Measurements from ENCODE around the gene CD79A.
A peak's percentile ranks its signal among the peaks of the same experiment; 100 is the strongest.
"Not testable (repeated sequence)": the region's sequence is repeated elsewhere in the genome, so short reads cannot be mapped to it uniquely, and the experiment has no call there.

CD79A gene

DNA sequence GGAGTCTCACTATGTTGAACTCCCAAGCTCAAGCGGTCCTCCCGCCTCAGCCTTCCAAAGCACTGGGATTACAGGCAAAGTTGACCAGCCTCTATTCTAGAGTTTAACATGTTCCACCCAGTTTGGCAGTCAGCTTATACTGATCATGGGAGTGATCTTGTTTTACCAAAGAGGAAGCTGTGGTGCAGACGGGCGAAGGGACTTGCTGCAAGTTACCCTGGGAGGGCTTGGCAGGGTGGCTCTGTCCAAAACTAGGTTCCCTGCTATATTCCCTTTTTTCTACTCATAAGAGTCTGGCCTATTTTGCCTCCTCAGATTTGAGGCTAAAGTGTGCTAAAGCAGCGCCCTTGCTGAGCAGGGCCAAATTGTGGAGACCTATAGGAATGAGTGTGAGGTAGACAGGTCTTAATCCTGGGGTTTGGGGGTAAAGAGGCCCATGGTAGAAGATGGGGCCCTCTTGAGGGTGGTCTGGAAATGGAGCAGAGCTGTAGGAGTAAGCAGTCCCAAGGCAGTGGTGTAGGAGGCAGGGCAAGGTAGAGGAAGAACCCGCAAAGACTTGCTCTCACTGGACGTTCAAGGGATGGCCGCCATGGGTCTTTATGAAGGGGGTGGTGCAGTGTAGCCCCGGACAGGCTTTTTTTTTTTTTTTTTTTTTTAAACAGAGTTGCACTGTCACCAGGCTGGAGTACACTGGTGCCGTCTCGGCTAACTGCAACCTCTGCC lies 13.7 kb upstream of the CD79A start:
- no peak for DNase-seq (ENCODE audit: low read depth)

- DNase-seq (ENCODE audit: low read depth) = no peak
Measured at GRCh38 chr19:41864374-41864773, 12.7 kb upstream of the CD79A start.

DNA sequence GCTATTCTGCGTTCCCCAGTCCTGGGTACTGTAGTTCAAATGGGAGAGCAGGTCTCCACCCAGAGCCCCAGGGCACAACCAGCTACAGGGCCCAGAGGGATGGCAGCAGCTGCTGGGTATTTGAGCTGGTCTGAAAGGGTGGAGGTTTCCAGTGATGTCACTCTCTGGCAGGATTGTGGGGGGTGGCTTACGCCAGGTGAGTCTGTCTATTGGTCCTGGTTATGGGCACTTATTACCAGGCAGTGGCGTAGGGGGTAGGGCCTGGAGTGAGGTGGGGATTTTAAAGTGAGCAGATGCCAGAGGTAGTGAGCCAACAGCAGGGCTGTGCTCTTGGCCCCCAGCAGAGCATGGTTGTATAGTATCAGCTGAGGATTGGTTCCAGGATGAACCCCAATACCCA lies 10.8 kb upstream of the CD79A start:
- no peak for DNase-seq (ENCODE audit: low read depth)

- DNase-seq (ENCODE audit: low read depth) = no peak
Measured at GRCh38 chr19:41868120-41868988, 8.7 kb upstream of the CD79A start.

DNA sequence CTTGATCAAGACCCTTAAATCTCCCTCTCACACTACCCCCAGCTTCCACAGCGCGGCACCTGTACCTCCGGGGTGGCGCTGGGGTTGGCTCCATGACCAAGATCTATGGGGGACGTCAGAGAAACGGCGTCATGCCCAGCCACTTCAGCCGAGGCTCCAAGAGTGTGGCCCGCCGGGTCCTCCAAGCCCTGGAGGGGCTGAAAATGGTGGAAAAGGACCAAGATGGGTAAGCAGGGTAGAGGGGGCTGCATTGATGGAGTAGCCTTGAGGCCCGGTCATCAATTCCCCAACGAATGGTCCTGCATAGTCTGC lies 8.1 kb upstream of the CD79A start:
- DNase-seq (ENCODE audit: low read depth) = no peak

- no peak for DNase-seq (ENCODE audit: low read depth)
Measured at GRCh38 chr19:41869374-41869955, 7.6 kb upstream of the CD79A start.

GRCh38 chr19:41870401-41870873 lies 6.6 kb upstream of the CD79A start:
- DNase-seq (ENCODE audit: low read depth) = no peak

DNA sequence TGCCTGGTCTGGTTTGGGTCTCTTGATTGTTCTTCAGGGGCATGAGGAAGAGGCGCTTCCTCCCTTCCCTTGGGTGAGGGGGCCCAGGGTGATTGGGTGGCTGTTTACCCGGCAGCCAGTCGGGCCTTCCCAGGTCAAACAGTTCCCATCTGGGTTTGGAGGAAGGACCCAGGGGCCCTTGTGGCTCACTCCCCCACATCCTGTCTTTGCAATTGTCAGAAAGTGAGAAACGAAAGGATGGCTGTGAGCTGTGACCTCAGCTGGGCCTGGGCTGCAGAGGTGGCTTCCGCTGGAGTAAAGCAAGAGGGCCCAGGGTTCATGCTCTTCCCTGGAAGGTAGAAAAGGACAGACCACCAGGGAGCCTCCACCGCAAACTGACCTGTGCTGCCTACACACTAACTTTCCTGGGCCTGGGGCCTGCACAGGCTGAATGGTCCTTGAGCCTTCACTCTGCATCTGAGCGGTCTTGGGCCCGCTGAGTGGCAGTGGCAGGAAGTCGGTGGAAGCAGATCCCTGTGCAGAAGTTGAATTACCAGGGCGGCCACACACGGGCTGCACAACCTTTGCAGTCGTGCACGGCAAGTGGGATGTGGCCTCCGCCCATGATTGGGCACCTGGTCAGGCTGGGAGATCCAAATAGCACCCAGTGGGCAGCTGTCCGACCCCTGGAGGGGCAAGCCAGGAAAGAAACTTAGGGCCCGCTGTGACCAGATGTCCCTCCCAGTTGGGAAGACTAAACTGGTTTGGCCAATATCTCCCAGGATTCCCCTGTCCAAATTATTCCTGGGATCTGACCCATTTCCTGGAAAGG lies 5.3 kb upstream of the CD79A start:
- no peak for DNase-seq (ENCODE audit: low read depth)

DNA sequence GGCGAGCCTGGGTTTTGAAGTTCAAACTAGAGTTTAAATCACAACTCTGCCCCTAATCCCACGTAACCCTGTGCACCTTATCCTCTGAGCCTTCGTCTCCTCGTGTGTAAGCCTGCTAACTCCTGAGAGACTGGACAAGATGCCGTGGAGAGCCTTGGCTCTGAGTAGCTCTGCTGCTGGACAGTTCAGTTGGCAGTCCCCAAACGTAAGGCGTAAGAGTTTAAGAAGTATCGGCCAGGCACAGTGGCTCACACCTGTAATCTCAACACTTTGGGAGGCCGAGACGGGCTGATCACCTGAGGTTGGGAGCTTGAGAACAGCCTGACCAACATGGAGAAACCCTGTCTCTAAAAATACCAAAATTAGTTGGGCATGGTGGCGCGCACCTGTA lies 4.7 kb upstream of the CD79A start:
- no peak for DNase-seq (ENCODE audit: low read depth)

DNA sequence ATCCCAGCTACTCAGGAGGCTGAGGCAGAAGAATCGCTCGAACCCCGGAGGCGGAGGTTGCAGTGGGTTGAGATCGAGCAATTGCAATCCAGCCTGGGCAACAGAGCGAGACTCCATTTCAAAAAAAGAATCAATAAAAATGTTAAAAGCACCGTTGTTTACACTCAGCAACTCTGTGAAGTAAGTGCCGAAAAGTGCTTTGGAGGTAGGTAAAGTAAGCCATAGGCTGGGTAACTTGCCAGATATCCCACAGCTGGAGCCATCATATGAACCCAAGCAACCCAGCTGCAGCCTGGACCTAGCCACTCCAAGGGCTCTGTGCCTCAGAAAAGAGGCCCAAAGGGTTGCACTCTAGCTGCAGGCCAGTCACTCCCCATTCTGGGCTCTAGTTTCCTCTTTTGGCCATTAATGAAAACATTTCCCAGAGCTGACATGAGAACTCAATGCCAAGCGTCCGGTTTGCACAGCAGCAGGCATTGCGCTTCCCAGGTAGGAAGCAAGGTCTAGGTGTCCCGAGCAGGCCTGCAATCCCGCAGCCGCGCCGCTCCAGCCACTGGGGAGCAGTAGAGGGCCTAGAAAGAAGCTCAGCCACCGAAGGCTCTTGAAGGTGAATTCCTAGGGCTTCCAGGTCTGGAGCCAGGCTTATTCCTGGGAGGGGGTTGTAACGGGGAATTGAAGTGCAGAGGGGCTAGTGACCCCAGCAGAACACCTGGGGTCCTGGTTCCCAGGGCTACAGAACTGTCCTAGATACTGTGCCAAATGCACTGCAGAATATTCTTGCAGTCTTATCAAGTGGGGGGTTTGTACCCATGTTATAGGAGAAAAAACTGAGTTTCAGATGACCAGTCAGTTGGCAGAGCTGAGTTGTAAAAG lies 4.1 kb upstream of the CD79A start:
- no peak for DNase-seq (ENCODE audit: low read depth)

DNA sequence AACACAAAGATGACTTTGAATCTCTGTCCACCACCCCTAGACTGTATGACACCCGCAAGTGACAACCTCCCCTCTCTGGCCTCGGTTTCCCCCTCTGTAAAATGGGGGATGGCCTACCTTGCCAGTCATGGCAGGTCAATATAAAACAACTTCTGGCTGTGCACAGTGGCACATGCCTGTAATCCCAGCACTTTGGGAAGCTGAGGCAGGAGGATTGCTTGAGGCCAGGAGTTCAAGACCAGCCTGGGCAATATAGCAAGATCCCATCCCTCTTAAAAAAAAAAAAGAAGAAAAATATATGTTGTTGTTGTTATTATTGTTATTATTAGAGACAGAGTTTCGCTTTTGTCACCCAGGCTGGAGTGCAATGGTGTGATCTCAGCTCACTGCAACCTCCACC lies 1.1 kb upstream of the CD79A start:
- DNase-seq (ENCODE audit: low read depth) = not testable (repeated sequence)

- no peak for DNase-seq (ENCODE audit: low read depth)
Measured at GRCh38 chr19:41877916-41878905, 1.1 kb downstream of the CD79A start.

DNA sequence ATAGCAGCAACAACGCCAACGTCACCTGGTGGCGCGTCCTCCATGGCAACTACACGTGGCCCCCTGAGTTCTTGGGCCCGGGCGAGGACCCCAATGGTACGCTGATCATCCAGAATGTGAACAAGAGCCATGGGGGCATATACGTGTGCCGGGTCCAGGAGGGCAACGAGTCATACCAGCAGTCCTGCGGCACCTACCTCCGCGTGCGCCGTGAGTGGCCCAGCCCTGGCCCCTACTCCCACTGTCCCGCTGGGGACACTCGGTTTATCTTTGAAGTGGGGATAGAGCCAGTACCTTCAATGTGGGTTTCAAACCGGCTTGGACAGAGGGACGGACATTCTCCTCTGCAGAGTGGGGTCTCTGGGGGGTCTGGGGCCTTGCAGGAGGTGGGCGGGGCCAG lies 2.0 kb downstream of the CD79A start:
- no peak for DNase-seq (ENCODE audit: low read depth)

DNA sequence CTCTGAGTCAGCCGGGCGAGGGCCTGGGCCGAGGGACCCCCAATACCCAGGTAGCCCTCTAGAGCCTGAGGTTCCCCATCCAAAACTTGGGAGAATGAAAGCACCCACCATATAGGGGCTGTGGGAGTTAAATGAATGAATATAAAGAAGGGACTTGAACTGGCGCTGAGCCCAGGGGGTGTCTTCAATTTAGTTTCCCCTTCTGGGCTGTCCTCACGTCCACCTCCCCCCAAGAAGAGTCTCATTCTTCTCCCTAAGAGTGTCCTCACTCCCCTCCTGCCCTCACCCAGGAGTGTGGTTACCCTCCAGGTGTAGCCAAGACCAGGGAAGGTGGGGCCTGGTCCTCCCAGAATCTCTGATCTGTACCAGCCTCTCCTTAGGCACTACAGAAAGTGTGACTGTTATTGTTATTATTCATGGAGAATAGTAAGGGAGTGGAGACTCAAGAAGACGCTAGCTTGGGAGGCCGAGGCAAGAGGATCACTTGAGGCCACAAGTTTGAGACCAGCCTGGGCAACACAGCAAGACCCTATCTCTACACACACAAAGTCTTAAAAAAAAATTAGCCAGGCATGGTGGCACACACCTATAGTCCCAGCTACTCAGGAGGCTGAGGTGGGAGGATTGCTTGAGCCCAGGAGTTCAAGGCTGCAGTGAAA lies 2.7 kb downstream of the CD79A start:
- DNase-seq (ENCODE audit: low read depth) = no peak

GRCh38 chr19:41880329-41880708 lies 3.2 kb downstream of the CD79A start:
- DNase-seq (ENCODE audit: low read depth) = no peak

- peak; percentile 46 for DNase-seq (ENCODE audit: low read depth)
Measured at GRCh38 chr19:41882568-41883462, 5.7 kb downstream of the CD79A start, which contains the start of gene ARHGEF1. Gene ARHGEF1, plus strand, starts transcription at chr19:41883184. Its CDS starts 4,899 bp downstream, at chr19:41888083.

- DNase-seq (ENCODE audit: low read depth) = no peak
Measured at GRCh38 chr19:41883463-41883820, 6.4 kb downstream of the CD79A start.
